GM21447 (cell line): ENCODE results near the gene MAP7D1.
A peak's percentile ranks its signal among the peaks of the same experiment; 100 is the strongest.

Experiments
- ATAC-seq: cut with Tn5 transposase; IDR thresholded peaks from one replicate; pipeline ENCODE4 v1.9.1; 2021; ENCODE audit not compliant: unreplicated experiment

Gene MAP7D1

GRCh38 chr1:36126797-36127500, 29.0 kb upstream of the MAP7D1 start:
- ATAC-seq: no peak

- ATAC-seq: no peak
Observed at GRCh38 chr1:36128126-36128904, 27.6 kb upstream of the MAP7D1 start.

GRCh38 chr1:36128905-36129206, 27.1 kb upstream of the MAP7D1 start:
- no peak for ATAC-seq

GRCh38 chr1:36132029-36132428, 23.9 kb upstream of the MAP7D1 start:
- ATAC-seq: no peak

GRCh38 chr1:36133484-36133883, 22.5 kb upstream of the MAP7D1 start:
- no peak for ATAC-seq

GRCh38 chr1:36134031-36134430, 21.9 kb upstream of the MAP7D1 start:
- no peak for ATAC-seq

GRCh38 chr1:36134505-36135329, 21.2 kb upstream of the MAP7D1 start:
- ATAC-seq: no peak

GRCh38 chr1:36135330-36135667, 20.7 kb upstream of the MAP7D1 start:
- ATAC-seq: no peak

GRCh38 chr1:36135796-36136195, 20.2 kb upstream of the MAP7D1 start:
- no peak for ATAC-seq

- ATAC-seq: no peak
Observed at GRCh38 chr1:36136535-36136934, 19.4 kb upstream of the MAP7D1 start.

GRCh38 chr1:36137226-36137625, 18.7 kb upstream of the MAP7D1 start:
- ATAC-seq: no peak

- ATAC-seq: no peak
Observed at GRCh38 chr1:36137776-36138175, 18.2 kb upstream of the MAP7D1 start.

GRCh38 chr1:36139521-36139920, 16.4 kb upstream of the MAP7D1 start:
- no peak for ATAC-seq

GRCh38 chr1:36142121-36142520, 13.8 kb upstream of the MAP7D1 start:
- no peak for ATAC-seq

GRCh38 chr1:36143424-36143823, 12.5 kb upstream of the MAP7D1 start:
- no peak for ATAC-seq

GRCh38 chr1:36144413-36144812, 11.5 kb upstream of the MAP7D1 start:
- ATAC-seq: no peak

- ATAC-seq: no peak
Observed at GRCh38 chr1:36148821-36149236, 7.1 kb upstream of the MAP7D1 start.

- peak; percentile 83 for ATAC-seq
Observed at GRCh38 chr1:36149237-36149972, 6.6 kb upstream of the MAP7D1 start, which contains the start of gene TRAPPC3. Gene TRAPPC3 (minus strand): TSS chr1:36149486. CDS start chr1:36149378, 108 bp downstream.

GRCh38 chr1:36149973-36150295, 6.0 kb upstream of the MAP7D1 start:
- no peak for ATAC-seq

GRCh38 chr1:36150296-36151133, 5.4 kb upstream of the MAP7D1 start:
- ATAC-seq: peak; percentile 55
